Ishikawa (cell line): ENCODE data around the gene GABRR1.

ENCODE experiments used
- CEBPB ChIP-seq: IDR thresholded peaks from 2 replicates; pipeline ENCODE4 v1.6.1; 2012
- CREB1 ChIP-seq: IDR thresholded peaks from 2 replicates; pipeline ENCODE4 v1.6.1; 2012; ENCODE audit warnings: low read depth
- EGR1 ChIP-seq: IDR thresholded peaks from 2 replicates; pipeline ENCODE4 v1.6.1; 2012
- EP300 ChIP-seq: IDR thresholded peaks from 2 replicates; pipeline ENCODE4 v1.6.1; 2012; ENCODE audit warnings: borderline replicate concordance
- FOXM1 ChIP-seq: IDR thresholded peaks from 2 replicates; pipeline ENCODE4 v1.6.1; 2012; ENCODE audit warnings: low read depth, borderline replicate concordance
- NFIC ChIP-seq: IDR thresholded peaks from 2 replicates; pipeline ENCODE4 v1.6.1; 2012
- RAD21 ChIP-seq: IDR thresholded peaks from 2 replicates; pipeline ENCODE4 v1.6.1; 2012; ENCODE audit warnings: low read depth
- TAF1 ChIP-seq: IDR thresholded peaks from 2 replicates; pipeline ENCODE4 v1.6.1; 2012; ENCODE audit warnings: low read depth, mild to moderate bottlenecking
- TCF12 ChIP-seq: IDR thresholded peaks from 2 replicates; pipeline ENCODE4 v1.6.1; 2012; ENCODE audit warnings: low read depth
- TEAD4 ChIP-seq: IDR thresholded peaks from 2 replicates; pipeline ENCODE4 v1.6.1; 2012
- YY1 ChIP-seq: IDR thresholded peaks from 2 replicates; pipeline ENCODE4 v1.6.1; 2012; ENCODE audit warnings: low read depth
- ZBTB7A ChIP-seq: IDR thresholded peaks from 2 replicates; pipeline ENCODE4 v1.6.1; 2012; ENCODE audit warnings: low read depth
- TF ChIP-seq, protein P1 (sequence below): IDR thresholded peaks from 2 replicates; pipeline ENCODE4 v1.6.1; 2012
- TF ChIP-seq, protein P2 (sequence below): IDR thresholded peaks from 2 replicates; pipeline ENCODE4 v1.6.1; 2012; ENCODE audit warnings: low read depth, mild to moderate bottlenecking
- TF ChIP-seq, protein P3 (sequence below): IDR thresholded peaks from 2 replicates; pipeline ENCODE4 v1.6.1; 2012

Gene GABRR1

GRCh38 chr6:89190741-89191140 lies 26.4 kb downstream of the GABRR1 start:
- TF ChIP-seq NFIC = no peak
- TF ChIP-seq ZBTB7A = no peak
- TF ChIP-seq TEAD4 = no peak
- TF ChIP-seq, protein P1, sequence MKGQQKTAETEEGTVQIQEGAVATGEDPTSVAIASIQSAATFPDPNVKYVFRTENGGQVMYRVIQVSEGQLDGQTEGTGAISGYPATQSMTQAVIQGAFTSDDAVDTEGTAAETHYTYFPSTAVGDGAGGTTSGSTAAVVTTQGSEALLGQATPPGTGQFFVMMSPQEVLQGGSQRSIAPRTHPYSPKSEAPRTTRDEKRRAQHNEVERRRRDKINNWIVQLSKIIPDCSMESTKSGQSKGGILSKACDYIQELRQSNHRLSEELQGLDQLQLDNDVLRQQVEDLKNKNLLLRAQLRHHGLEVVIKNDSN = no peak
- TF ChIP-seq, protein P2, sequence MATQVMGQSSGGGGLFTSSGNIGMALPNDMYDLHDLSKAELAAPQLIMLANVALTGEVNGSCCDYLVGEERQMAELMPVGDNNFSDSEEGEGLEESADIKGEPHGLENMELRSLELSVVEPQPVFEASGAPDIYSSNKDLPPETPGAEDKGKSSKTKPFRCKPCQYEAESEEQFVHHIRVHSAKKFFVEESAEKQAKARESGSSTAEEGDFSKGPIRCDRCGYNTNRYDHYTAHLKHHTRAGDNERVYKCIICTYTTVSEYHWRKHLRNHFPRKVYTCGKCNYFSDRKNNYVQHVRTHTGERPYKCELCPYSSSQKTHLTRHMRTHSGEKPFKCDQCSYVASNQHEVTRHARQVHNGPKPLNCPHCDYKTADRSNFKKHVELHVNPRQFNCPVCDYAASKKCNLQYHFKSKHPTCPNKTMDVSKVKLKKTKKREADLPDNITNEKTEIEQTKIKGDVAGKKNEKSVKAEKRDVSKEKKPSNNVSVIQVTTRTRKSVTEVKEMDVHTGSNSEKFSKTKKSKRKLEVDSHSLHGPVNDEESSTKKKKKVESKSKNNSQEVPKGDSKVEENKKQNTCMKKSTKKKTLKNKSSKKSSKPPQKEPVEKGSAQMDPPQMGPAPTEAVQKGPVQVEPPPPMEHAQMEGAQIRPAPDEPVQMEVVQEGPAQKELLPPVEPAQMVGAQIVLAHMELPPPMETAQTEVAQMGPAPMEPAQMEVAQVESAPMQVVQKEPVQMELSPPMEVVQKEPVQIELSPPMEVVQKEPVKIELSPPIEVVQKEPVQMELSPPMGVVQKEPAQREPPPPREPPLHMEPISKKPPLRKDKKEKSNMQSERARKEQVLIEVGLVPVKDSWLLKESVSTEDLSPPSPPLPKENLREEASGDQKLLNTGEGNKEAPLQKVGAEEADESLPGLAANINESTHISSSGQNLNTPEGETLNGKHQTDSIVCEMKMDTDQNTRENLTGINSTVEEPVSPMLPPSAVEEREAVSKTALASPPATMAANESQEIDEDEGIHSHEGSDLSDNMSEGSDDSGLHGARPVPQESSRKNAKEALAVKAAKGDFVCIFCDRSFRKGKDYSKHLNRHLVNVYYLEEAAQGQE = no peak
- TF ChIP-seq, protein P3, sequence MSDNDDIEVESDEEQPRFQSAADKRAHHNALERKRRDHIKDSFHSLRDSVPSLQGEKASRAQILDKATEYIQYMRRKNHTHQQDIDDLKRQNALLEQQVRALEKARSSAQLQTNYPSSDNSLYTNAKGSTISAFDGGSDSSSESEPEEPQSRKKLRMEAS = no peak
- TF ChIP-seq EP300 = no peak
- no peak for TF ChIP-seq FOXM1
- TF ChIP-seq EGR1 = no peak
- no peak for TF ChIP-seq TAF1
- no peak for TF ChIP-seq TCF12

DNA sequence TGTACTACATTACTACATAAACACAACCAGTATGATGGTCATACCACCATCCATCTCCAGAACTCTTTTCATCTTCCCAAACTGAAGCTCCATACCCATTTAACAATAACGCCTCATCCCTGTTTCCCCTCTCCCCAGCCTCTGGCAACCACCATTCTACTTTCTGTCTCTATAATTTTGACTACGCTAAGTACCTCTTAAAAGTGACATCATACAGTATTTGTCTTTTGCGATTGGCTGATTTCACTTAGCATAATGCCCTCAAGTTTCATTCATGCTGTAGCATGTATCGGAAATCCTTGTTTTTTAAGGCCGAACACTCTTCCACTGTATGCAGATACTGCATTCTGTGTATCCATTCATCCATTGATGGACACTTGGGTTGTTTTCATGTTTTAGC lies 29.7 kb downstream of the GABRR1 start:
- no peak for TF ChIP-seq RAD21
- TF ChIP-seq TCF12 = no peak
- TF ChIP-seq FOXM1 = no peak
- TF ChIP-seq EGR1 = no peak
- no peak for TF ChIP-seq TAF1
- TF ChIP-seq ZBTB7A = no peak
- TF ChIP-seq YY1 = no peak
- TF ChIP-seq CEBPB = no peak

DNA sequence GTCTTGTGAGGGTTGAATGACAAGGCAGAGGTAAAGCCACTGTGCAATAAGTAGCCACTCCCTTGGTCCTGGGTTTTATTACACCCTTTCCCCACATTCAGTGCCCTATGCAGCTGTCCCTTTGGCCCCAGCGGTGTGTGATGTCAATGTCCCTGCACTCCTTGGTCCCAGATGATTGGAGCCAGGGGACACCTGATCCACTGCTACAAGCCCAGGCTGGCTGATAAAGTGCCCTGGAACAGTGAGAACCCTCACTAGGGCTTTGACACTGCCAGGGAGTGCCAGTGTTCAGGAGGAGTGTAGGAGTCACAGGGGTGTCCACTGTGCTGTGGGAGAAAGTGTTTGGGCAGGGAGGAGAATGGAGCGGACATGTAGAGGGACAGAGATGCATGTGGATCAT lies 30.4 kb downstream of the GABRR1 start:
- TF ChIP-seq TCF12 (no peak), EGR1 (no peak), YY1 (no peak), CEBPB (no peak), NFIC (no peak), CREB1 (no peak), ZBTB7A (no peak), TEAD4 (no peak), EP300 (no peak), FOXM1 (no peak), RAD21 (no peak), TAF1 (no peak)
- TF ChIP-seq, protein P1 = no peak
- TF ChIP-seq, protein P2 = no peak
- TF ChIP-seq, protein P3 = no peak

- TF ChIP-seq, protein P1 = no peak
- TF ChIP-seq YY1 (no peak), EGR1 (no peak), RAD21 (no peak), TCF12 (no peak), FOXM1 (no peak)
Measured at GRCh38 chr6:89184344-89184743, 32.8 kb downstream of the GABRR1 start.

- TF ChIP-seq ZBTB7A = no peak
- TF ChIP-seq NFIC = no peak
- no peak for TF ChIP-seq EGR1
- TF ChIP-seq TAF1 = no peak
- TF ChIP-seq CEBPB = peak; percentile 47; the same call in 1 of the 2 replicates
- TF ChIP-seq EP300 = no peak
- no peak for TF ChIP-seq TCF12
- TF ChIP-seq FOXM1 = no peak
- TF ChIP-seq, protein P1 = no peak
Measured at GRCh38 chr6:89183294-89183693, 33.9 kb downstream of the GABRR1 start.

DNA sequence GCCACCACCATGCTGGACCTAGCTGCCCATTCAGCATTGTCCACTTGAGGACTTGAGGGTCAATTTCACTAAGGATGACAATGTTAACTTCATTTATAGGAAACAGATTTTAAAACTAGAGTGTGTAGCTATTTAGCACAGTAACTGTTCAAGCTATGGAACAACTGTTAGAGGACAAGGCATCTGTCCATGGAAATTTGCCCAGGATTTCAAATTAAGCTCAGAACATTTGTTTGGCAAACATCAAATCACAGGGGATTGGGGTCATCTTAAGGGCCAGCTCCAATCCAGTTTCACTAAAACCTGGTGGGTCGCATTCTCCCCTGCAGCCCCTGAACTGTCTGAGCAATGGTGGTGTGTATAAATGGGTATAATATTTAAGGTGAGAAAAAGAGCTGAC lies 36.2 kb downstream of the GABRR1 start:
- TF ChIP-seq NFIC = no peak
- TF ChIP-seq, protein P2 = no peak
- TF ChIP-seq RAD21 = no peak
- no peak for TF ChIP-seq TEAD4
- no peak for TF ChIP-seq FOXM1
- no peak for TF ChIP-seq TCF12
- TF ChIP-seq YY1 = no peak
- TF ChIP-seq EGR1 = no peak
- TF ChIP-seq, protein P3 = no peak
